ENCODE data around the gene BOLA2.
"Not testable (repeated sequence)": the region's sequence is repeated elsewhere in the genome, so short reads cannot be mapped to it uniquely, and the experiment has no call there.

BOLA2 gene

GRCh38 chr16:29405249-29405648 lies 48.9 kb downstream of the BOLA2 start:
- H3F3A ChIP-seq (ENCODE audit: insufficient read depth, low read length); H3K9ac ChIP-seq (ENCODE audit: low read length); H3K4me1 ChIP-seq (ENCODE audit: insufficient read depth, low read length, severe bottlenecking); H3K9me2 ChIP-seq (ENCODE audit: low read depth, low read length); H3K9me3 ChIP-seq (ENCODE audit: low read length); H3K4me2 ChIP-seq (ENCODE audit: low read length); H3K27me3 ChIP-seq (ENCODE audit: insufficient read depth, low read length); H2AFZ ChIP-seq (ENCODE audit: low read length); H3K79me2 ChIP-seq (ENCODE audit: insufficient read depth, low read length); H4K20me1 ChIP-seq (ENCODE audit: insufficient read depth, low read length); H3K4me3 ChIP-seq (ENCODE audit: low read depth, low read length, poor library complexity, severe bottlenecking); H3K27ac ChIP-seq (ENCODE audit: low read depth, low read length, poor library complexity, severe bottlenecking): not testable (repeated sequence)
- peaks cover 16% of the 10 kb centered on the region; the same call in 1 of the 2 replicates for H3K36me3 ChIP-seq (ENCODE audit: insufficient read depth, low read length)

All from OCI-LY1 (cell line).